GM19397 (cell line): ENCODE measurements around the gene JMJD4.

Source experiments
- ATAC-seq: cut with Tn5 transposase; IDR thresholded peaks from one replicate; pipeline ENCODE4 v1.9.1; 2021; ENCODE audit warnings: mild to moderate bottlenecking, moderate library complexity; ENCODE audit not compliant: unreplicated experiment

JMJD4 gene, protein sequence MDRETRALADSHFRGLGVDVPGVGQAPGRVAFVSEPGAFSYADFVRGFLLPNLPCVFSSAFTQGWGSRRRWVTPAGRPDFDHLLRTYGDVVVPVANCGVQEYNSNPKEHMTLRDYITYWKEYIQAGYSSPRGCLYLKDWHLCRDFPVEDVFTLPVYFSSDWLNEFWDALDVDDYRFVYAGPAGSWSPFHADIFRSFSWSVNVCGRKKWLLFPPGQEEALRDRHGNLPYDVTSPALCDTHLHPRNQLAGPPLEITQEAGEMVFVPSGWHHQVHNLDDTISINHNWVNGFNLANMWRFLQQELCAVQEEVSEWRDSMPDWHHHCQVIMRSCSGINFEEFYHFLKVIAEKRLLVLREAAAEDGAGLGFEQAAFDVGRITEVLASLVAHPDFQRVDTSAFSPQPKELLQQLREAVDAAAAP

DNA sequence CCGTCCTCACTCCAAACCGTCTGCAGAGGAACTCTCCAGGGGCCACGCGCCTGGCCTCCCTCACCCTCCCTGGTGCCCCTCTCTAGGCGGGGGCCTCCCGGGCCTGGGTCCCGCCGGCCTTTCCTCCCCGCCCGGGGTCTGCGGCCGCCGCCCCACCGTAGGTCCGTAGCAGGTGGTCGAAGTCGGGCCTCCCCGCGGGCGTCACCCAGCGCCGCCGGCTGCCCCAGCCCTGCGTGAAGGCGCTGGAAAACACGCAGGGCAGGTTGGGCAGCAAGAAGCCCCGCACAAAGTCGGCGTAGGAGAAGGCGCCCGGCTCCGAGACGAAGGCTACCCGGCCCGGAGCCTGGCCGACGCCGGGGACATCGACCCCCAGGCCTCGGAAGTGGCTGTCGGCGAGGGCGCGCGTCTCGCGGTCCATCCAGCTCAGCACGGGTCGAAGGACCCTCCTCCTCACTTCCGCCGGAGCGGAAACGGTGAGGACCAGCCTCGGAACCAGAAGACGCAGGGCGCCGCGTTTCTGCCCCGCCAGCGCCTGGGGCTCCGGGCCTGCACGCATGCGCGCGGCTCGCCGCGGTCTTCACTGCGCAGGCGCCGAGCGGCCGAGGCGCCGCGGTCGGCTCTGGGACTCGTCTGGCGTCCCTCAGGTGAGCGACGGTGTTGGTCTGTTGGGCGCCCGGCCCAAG is at the start of gene JMJD4, which contains the start of gene SNAP47:
Gene JMJD4, minus strand, starts transcription at position 447 of the 683 bp plus-strand sequence. Its CDS starts 29 bp downstream, at position 418.
Gene SNAP47, plus strand, starts transcription at position 580 of the 683 bp plus-strand sequence. CDS start 12,302 bp downstream, outside the sequence.
- ATAC-seq: peak; percentile 94

- no peak for ATAC-seq
Observed at GRCh38 chr1:227782226-227782625, 47.1 kb upstream of the JMJD4 start.

GRCh38 chr1:227781314-227781930 is 46.3 kb upstream of the JMJD4 start:
- no peak for ATAC-seq

GRCh38 chr1:227780101-227781044 is 45.3 kb upstream of the JMJD4 start:
- no peak for ATAC-seq

- no peak for ATAC-seq
Observed at GRCh38 chr1:227779685-227780084, 44.6 kb upstream of the JMJD4 start.

DNA sequence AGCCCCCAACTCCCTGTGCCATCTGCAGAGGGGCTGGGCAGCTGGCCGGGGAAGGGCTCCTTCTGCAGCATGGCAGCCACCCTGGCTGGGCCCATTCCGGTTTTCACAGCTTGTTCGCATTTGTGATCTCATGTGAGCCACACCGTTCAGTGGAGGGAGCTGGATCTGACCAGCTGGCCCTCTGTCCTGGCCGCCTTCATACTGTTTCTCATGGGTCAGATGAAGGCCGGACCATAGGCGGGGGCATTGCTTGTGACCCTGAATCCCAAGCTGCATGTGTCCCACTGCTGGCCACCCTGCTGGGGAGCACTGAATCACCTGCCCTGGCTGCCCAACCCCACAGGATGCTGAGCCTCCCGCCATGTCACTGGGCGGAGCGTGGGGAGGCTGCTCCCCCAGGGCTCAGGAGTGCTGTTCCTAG is 43.9 kb upstream of the JMJD4 start:
- ATAC-seq: no peak

DNA sequence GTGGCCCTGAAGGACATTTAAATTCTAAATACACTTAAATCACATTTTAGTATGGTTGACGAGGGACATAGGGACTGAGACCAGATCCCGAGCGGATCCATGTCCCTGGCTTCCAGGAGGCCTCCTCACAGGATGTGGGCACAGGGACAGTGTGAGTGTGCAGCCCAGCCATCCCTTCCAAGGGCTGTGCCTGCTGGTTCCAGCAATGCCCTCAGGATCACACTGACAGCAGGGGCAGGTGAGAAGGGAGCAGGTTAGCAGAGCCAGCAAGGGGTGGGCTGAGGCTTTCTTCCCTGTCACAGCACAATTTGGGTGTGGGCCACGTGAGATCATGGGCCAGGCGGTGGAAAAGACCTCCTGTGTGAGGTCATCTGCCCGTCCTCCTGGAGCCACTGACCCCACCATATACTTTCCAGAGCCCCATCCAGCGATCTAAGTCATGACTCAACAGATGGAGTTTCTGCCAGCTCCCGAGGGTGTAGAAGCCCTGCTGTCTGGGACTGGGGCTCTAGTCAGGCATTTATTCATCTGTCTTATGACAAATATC is 43.4 kb upstream of the JMJD4 start:
- ATAC-seq: no peak

- ATAC-seq: no peak
Observed at GRCh38 chr1:227777646-227778045, 42.5 kb upstream of the JMJD4 start.

- no peak for ATAC-seq
Observed at GRCh38 chr1:227777156-227777555, 42.1 kb upstream of the JMJD4 start.

DNA sequence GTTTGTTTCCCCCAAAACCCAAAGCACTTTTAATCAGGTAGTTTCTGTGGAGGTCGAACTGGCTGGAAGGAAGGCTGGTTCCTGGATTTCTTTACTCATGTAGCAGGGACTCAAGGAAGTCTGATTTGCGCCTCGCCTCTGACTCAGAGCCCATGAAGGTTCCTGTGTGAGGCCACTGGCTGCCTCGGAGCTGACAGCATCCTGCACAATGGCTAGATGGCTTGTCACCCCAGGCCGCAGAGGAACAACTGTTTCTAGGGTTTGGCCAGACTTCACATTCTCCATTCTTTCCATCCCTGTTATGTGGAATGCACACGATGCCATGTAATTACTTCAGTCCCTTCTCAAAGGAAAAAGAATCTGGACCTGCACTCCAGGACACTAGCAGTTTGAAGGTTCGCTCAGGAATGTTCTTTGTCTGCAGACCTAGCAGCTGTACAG is 41.2 kb upstream of the JMJD4 start:
- no peak for ATAC-seq

- ATAC-seq: no peak
Observed at GRCh38 chr1:227775841-227776240, 40.7 kb upstream of the JMJD4 start.

DNA sequence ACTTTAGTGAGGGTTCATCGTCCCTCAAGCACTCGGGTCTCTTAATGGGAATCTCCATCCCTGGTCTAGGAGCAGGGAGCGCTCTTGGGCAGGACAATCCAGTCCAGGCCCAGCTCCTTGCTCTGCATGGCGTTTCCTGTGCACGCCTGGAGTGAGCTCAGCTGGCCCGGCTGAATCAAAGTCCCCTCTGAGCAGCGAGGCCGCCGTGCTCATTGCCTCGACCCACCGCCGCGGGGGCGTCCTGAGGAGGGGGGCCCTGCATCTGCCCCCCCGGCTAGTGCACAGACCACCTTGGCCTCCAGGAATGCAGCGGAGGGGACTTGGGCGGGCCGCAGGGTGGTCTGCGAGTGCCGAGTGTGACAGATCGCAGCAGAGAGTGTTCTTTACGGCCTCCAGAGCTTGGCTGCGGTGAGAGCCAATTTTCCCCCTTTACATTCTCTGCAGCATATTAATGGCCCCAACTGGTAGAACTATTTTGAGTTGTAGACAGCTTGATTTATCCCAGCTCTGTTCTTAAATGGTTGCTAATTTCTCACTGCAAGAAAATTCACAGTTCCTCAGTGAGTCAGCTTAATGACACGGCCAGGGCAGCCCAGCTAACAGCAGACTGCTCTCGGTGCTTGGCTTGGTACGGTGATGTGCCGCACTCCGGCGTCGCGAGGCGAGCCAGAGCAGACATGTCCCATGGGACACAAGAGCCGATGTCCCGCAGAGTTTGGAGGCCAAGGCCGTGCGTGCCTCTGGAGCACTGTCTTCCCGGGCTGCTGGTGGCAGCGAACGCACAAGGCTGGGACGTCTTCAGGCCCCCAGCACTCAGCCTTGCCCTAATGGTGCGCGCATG is 39.9 kb upstream of the JMJD4 start:
- ATAC-seq: no peak

GRCh38 chr1:227774051-227774731 is 39.1 kb upstream of the JMJD4 start:
- ATAC-seq: no peak

GRCh38 chr1:227773558-227773957 is 38.5 kb upstream of the JMJD4 start:
- ATAC-seq: no peak

- no peak for ATAC-seq
Observed at GRCh38 chr1:227771771-227772170, 36.7 kb upstream of the JMJD4 start.

- no peak for ATAC-seq
Observed at GRCh38 chr1:227771326-227771725, 36.2 kb upstream of the JMJD4 start.

- no peak for ATAC-seq
Observed at GRCh38 chr1:227770812-227771211, 35.7 kb upstream of the JMJD4 start.

- no peak for ATAC-seq
Observed at GRCh38 chr1:227769936-227770494, 34.9 kb upstream of the JMJD4 start.
